Neural progenitor cell (in vitro differentiated cells): ENCODE results near the gene ALS2CL.

Source experiments
- EZH2 ChIP-seq: fragments of 200-600 bp; sonication (generic); IDR thresholded peaks from 2 replicates; pipeline ENCODE4 v1.6.1; 2017; ENCODE audit warnings: antibody characterized with exemption, mild to moderate bottlenecking, moderate library complexity
- TF ChIP-seq, protein P1 (sequence below): fragments of 200-600 bp; sonication (generic); IDR thresholded peaks from 2 replicates; pipeline ENCODE4 v1.5.1; 2017; ENCODE audit warnings: antibody characterized with exemption, mild to moderate bottlenecking

- TF ChIP-seq, protein P1, sequence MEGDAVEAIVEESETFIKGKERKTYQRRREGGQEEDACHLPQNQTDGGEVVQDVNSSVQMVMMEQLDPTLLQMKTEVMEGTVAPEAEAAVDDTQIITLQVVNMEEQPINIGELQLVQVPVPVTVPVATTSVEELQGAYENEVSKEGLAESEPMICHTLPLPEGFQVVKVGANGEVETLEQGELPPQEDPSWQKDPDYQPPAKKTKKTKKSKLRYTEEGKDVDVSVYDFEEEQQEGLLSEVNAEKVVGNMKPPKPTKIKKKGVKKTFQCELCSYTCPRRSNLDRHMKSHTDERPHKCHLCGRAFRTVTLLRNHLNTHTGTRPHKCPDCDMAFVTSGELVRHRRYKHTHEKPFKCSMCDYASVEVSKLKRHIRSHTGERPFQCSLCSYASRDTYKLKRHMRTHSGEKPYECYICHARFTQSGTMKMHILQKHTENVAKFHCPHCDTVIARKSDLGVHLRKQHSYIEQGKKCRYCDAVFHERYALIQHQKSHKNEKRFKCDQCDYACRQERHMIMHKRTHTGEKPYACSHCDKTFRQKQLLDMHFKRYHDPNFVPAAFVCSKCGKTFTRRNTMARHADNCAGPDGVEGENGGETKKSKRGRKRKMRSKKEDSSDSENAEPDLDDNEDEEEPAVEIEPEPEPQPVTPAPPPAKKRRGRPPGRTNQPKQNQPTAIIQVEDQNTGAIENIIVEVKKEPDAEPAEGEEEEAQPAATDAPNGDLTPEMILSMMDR = no peak
- TF ChIP-seq EZH2 = no peak
These were observed 15.1 kb upstream of the ALS2CL start for GRCh38 chr3:46708401-46709156.
